GM21447 (cell line): ENCODE results near the gene ARHGAP12.

Source experiments
- ATAC-seq: cut with Tn5 transposase; IDR thresholded peaks from one replicate; pipeline ENCODE4 v1.9.1; 2021; ENCODE audit not compliant: unreplicated experiment

The ARHGAP12 gene

DNA sequence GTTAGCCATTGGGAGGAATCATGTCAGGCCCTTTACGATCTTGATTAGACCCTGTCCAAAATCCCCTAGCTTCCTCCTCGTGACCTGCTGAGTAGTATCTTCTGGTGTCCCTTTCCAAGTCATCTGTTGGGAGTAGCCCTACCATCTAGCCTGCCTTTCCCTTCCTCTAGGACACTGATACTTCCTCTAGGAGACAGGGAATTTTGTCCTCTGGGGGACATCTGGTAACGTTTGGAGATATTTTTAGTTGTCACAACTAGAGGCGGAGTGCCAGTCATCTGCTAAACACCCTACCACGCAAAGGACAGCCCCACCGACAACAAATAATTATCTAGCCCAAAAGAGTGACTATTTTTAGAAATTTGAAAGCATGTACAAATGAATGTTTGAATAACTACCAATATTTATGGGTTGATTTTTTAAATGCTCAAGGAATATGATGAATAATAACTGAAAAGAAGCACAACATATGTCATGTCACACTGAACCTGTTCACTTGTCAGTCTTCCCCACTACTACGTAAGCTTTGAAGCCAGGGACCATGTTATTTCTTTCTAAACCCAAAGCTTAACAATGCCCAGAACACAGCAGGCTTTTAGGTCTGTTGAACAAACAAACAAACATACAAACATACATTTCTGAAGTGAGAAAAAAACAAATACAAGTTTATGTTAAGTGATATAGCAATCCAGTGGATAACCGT, 105.9 kb downstream of the ARHGAP12 start:
- ATAC-seq: no peak

DNA sequence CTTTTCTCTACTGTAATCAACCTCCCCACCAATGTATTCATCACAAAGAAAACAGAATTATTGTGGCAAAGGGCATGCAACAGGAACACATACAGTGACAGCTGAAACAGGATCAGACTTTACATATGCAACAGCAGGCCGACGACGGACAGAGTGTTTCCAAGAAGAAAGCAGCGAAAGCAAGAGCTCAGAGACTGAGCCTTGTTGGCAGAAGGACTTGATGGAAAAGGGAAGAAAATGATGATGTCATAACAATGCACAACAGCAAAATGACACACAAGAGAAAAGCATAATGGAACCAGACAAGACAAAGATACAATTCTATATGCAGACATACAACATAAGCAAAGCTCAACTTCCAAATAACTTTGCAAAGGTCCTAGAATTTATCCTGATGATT, 106.5 kb downstream of the ARHGAP12 start:
- no peak for ATAC-seq

GRCh38 chr10:31820778-31821369, 107.8 kb downstream of the ARHGAP12 start:
- ATAC-seq: no peak

DNA sequence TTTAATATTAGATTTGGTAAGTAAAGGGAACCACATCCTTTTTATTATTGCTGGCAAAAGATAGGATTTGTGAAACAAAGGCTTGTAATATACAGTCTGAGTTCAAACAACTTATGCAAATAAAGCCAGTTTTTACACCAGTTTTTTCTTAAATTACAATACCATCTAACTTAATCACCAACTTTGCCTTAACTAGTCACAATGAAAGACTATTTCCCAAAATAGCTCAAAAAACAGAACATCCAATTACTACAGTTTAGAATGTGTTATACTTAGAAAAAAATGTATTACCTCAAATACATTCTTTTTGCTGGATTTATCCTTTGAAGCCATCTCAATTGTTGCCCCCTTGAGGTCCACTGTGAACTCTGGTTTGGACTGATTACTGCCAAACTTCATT, 108.5 kb downstream of the ARHGAP12 start:
- ATAC-seq: no peak

DNA sequence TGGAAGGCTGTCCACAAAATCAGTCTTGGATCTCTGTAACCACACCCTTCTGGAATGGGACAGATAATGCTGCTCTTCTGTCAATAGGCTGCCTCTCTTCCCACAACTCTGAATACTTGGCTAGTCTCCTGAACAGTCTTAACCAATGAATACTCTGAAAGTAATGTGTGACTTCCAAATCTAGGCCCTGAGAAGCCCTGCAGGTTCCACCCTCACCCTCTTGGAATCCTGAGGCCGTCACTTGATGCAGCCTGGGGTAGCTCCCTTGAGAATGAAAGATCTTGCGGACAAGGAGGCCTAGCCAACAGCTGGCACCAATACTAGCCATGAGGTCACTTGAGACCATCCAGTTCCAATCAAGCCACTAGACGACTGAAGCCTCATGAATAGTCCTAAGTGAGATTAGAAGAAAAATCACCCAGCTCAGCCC, 109.2 kb downstream of the ARHGAP12 start:
- no peak for ATAC-seq

- ATAC-seq: no peak
These were observed 112.3 kb downstream of the ARHGAP12 start for GRCh38 chr10:31816318-31816717.

- peak; percentile 72 for ATAC-seq
These were observed 120.1 kb downstream of the ARHGAP12 start for GRCh38 chr10:31808258-31809218.

DNA sequence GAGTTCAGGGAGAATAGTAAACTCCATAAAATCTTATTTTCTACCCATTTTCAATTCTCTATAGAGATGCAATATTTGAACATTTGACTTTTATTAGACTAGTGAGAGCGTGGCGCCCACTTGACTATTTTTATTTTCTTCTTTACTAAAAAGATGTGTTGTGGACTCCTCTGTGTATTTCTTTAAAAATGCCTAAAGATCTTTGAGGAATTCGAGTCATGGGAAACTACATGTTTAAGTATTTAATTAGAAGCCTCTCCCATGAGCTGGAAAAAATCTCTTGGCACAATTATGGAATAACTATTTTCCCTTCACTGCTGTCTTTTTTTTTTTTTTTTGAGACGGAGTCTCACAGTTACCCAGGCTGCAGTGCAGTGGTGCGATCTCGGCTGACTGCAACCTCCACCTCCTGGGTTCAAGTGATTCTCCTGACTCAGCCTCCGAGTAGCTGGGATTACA, 124.2 kb downstream of the ARHGAP12 start:
- ATAC-seq: no peak

DNA sequence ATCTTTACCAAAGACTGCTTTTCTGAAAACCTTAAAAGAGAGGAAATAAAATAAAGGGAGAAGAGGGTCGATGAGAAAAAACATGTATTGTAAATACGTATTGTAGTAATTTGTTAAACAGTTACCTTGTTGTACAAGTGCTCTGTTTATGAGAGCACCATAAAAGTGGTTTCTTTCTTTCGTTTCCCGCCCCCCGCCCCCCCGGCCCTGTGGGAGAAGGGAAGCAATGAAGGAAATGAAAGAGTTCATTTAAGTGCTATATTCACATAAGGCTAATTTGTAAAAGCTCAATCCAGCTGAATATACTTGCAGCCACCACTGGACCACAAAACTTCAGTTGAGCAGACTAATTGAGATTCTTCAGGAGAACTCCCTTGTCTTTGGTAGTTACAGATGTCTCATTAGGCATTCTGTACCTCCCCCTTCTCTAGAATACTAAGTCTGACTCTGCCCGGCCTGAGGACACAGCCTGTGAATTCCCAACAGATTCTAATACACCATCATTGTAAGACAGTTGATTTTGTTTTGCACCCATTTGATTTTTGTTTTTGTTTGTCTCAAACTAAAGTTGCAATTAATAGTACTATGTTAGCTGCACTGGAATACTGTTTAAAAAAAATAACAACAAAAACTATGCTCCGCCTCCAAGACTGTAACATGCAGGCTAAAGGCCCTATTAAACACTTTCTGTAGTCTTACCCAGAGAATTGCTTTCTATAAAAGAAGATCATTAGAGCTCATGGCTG, 124.9 kb downstream of the ARHGAP12 start:
- ATAC-seq: no peak

GRCh38 chr10:31799181-31799580, 129.4 kb downstream of the ARHGAP12 start:
- ATAC-seq: no peak

DNA sequence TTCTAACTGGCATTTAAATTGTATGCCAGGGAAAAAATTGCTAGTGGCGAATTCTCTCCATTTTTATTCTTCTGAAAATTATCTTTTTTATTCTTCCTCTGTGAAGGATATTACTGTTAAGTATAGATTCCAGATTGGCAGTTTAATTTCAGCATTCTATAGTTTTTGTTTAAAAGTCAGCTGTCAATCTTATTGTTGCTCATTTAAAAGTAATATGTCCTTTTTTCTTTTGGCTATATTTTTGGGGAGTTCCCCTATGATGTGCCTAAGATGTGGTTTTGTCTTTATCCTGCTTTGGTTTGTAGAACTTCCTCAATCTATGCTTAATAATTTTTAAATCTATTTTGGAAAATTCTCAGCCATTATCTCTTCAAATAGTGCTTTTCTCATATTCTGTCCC, 135.9 kb downstream of the ARHGAP12 start:
- ATAC-seq: no peak

DNA sequence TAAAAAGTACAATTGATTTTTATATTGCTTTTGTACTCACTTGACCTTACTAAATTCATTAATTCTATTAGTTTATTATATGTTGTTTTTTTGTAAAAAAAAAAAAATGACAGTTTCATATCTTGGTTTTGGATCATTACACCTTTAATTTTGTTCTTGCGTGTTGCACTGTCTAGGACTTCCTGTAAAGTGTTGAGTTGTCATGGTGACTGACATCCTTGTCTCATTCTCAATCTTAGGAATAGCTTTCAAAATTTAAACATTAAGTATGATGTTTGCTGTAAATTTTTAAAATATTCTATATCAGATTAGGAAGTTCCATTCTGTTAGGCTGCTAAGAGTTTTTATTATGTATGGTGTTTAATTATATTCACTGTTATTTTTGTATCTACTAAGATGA, 139.1 kb downstream of the ARHGAP12 start:
- no peak for ATAC-seq

DNA sequence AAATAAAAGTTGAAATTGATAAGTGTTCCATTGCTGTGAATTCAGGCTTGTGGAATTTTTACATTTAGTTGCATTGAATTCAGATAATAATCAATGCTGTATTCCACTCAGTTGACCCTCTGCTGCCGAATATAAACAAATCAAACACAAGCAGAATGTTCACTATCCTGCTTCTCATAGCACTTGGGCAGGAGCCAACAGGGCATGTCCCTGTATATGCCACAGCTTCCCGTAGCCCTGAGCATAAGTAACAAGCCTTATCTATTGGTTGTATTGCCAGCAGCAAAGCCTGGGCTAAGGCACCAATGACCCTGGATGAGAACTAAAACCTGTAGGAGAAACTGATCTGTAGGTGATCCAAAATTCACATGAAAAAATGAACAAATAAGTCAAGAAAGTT, 145.9 kb downstream of the ARHGAP12 start:
- no peak for ATAC-seq

- no peak for ATAC-seq
These were observed 147.9 kb downstream of the ARHGAP12 start for GRCh38 chr10:31780717-31781116.

GRCh38 chr10:31778627-31779026, 150.0 kb downstream of the ARHGAP12 start:
- no peak for ATAC-seq

- no peak for ATAC-seq
These were observed 152.5 kb downstream of the ARHGAP12 start for GRCh38 chr10:31776159-31776558.

DNA sequence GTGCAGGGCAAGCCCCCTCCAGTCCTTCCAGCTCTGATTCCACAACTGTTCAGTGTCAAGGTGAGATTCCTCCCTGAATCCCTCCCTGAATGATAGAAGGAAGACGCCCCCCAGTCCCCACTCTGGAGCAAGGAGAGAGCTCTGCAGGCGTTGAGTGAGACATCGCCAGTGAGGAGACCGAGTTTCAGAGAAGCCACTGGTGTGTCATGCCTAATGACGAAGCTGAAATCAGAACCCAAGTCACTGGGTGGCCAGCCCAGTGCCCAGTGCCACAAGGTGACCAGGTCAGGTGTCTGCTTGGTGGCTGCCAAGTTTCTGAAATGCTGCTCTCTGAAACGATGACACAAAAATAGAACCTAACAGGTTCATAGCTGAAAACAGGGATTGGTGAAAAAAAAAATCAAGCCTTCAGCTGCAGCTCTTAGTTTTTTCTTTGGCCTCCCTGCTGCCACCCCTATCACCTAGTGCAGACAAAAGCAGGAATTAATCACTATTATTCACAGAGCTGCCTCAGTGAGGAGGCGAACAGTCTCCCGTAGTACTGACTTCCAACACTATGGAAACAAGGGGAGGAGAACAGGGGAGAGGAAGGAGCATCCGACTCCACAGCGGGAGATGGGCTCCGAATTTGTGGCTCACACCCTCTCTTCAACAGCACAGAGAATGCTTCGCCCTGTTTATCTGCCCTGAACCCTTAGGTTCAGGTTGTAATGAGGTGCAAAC, 153.5 kb downstream of the ARHGAP12 start:
- ATAC-seq: no peak

DNA sequence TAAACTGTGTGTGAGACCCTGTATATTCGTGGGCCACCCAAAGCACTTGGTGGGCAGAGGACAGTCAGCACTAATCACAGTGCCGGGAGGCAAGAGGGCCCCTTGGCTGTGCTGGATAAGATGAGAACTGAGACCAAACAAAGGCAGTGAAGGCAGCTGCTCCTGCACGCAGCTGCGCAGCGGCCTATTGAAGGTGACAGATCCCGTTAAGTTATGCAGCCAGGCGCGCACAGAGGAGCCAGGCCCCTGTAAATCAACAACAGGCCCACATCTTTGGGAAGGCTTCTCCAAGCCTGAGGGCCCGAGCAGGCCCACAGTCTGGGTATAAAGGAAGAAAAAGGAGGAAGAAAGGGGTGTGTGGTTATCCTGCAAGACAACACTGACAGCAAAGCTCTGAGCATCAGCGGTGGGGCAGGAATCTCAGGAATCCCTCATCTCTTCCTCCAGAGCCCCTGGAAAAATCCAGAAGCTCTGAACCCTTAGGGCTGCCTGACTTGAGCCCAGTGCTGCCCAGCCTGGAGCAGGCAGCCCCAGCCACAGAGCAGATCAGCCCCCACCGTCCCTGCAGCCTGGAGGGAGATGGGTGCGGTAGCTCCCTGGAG, 154.2 kb downstream of the ARHGAP12 start:
- ATAC-seq: no peak

DNA sequence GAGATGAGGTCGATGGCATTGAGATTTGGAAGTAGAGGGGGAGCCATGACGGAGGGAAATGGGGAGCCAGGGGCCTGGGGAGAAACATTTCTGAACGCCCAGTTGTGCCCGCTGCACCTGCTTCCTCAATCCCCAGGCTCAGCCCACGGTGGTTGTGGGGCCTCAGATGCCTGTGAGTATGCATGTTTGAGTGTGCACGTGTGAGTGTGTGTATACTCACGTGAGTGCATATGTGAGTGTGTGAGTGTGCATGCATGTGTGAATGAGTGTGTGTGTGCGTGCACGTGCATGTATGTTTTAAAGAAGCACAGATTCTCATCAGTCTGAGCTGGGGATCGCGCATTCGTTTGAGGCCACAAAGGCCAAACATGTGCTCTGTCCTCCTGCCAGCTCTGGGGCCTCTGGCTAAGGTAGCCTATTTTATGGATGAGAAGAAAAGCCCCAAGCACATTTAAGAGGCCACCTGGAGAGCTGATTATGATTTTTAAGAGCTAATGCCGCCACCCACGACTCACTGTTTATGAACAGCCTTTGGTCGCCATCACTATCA, 154.8 kb downstream of the ARHGAP12 start:
- no peak for ATAC-seq
